GM10266 (cell line): ENCODE measurements around the gene SOX1.

Experiments
- DNase-seq: peaks from one replicate; pipeline ENCODE4 v3.0.0; 2012; ENCODE audit errors: extremely low spot score
- TF ChIP-seq, protein P1 (sequence below): IDR thresholded peaks from 2 replicates; pipeline ENCODE4 v1.5.1; 2012; ENCODE audit warnings: mild to moderate bottlenecking, low read depth; ENCODE audit not compliant: control insufficient read depth, insufficient read depth; ENCODE audit errors: missing control alignments

SOX1 gene

GRCh38 chr13:112034846-112035245, 32.1 kb upstream of the SOX1 start:
- no peak for DNase-seq
- TF ChIP-seq, protein P1, sequence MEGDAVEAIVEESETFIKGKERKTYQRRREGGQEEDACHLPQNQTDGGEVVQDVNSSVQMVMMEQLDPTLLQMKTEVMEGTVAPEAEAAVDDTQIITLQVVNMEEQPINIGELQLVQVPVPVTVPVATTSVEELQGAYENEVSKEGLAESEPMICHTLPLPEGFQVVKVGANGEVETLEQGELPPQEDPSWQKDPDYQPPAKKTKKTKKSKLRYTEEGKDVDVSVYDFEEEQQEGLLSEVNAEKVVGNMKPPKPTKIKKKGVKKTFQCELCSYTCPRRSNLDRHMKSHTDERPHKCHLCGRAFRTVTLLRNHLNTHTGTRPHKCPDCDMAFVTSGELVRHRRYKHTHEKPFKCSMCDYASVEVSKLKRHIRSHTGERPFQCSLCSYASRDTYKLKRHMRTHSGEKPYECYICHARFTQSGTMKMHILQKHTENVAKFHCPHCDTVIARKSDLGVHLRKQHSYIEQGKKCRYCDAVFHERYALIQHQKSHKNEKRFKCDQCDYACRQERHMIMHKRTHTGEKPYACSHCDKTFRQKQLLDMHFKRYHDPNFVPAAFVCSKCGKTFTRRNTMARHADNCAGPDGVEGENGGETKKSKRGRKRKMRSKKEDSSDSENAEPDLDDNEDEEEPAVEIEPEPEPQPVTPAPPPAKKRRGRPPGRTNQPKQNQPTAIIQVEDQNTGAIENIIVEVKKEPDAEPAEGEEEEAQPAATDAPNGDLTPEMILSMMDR, result no peak

DNA sequence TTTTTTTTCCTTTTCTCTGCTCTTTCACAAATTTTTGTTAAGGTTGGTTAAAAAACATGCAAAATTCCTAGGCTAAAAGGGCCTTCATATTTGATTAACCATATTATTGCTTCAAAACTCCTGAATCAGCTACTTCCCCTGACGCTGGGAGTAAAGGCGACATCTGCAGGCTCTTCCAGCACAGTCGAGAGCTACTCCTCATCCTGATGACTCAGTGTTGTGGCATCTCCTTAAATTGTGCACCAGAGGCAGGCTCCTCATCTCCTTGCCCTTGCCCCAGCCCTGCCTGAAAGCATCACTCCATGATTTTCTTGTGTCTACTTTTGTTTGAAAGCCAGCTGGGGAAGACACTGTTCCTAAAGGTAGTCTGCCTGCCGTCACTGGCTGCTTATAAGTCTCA, 24.5 kb upstream of the SOX1 start:
- no peak for DNase-seq
- TF ChIP-seq, protein P1, result no peak

- DNase-seq, result no peak
- TF ChIP-seq, protein P1, result no peak
Measured at GRCh38 chr13:112052213-112052612, 14.7 kb upstream of the SOX1 start.

- TF ChIP-seq, protein P1, result no peak
- no peak for DNase-seq
Measured at GRCh38 chr13:112053167-112053743, 13.7 kb upstream of the SOX1 start.

- TF ChIP-seq, protein P1, result no peak
Measured at GRCh38 chr13:112053744-112054615, 13.0 kb upstream of the SOX1 start.

DNA sequence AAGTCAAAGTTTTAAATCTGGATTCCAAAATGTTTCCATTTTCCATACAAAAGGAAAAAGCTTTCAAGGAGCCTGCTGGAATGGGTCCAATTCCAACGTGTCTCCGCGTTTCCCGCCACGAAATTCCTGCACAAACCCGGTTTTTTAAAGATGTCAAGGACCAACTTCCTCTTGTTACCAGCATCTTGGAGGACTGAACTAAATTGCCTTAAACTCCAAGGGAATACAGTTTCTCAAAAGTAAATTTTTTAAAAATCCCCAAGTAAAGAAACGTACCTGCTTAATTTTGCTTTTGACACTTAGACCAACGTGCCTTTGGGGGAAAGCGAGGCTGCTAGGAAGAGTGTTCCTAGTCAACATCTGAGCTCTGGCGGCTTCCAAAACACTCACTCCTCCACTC, 12.3 kb upstream of the SOX1 start:
- TF ChIP-seq, protein P1, result no peak
- no peak for DNase-seq

More at GRCh38 chr13:112053744-112054615, 13.0 kb upstream of the SOX1 start:
- no peak for DNase-seq
